ENCODE results near the gene CYP27B1. TPM values are rescaled to one million over a fixed set of nuclear protein-coding genes. Genes with fewer than 3 reads are reported as not detected.

CYP27B1 gene
- total RNA-seq, 4 donors from 2014 or later: 0.28 to 1.2 TPM; not detected in 2

- Histone ChIP-seq H3K4me3 (no peak overlapping the region), H3K27ac (no peak overlapping the region), H3K27me3 (no peaks in the 10 kb centered on the region), H3K4me1 (no peaks in the 10 kb centered on the region), H3K9me3 (no peaks in the 10 kb centered on the region), H3K36me3 (no peaks in the 10 kb centered on the region)
- intact Hi-C loops (cut with DNase I; ENCODE audit: low total_unique reads): no loop called here
- TF ChIP-seq CTCF (IDR thresholded peaks at IDR 0.05) (no peak), POLR2A (IDR thresholded peaks at IDR 0.05) (no peak)
- no peak for DNase-seq
These were observed 40.4 kb upstream of the CYP27B1 start for GRCh38 chr12:57807285-57807684.

- no peak for DNase-seq
- Histone ChIP-seq H3K4me1 (no peaks in the 10 kb centered on the region), H3K9me3 (no peaks in the 10 kb centered on the region), H3K27ac (no peak overlapping the region), H3K36me3 (no peaks in the 10 kb centered on the region), H3K4me3 (no peak overlapping the region), H3K27me3 (no peaks in the 10 kb centered on the region)
- no peak for TF ChIP-seq POLR2A (IDR thresholded peaks at IDR 0.05)
- no peak for TF ChIP-seq CTCF (IDR thresholded peaks at IDR 0.05)
- intact Hi-C loops (cut with DNase I; ENCODE audit: low total_unique reads): no loop called here
These were observed 39.8 kb upstream of the CYP27B1 start for GRCh38 chr12:57806677-57807076.

GRCh38 chr12:57803319-57803893 is 36.5 kb upstream of the CYP27B1 start:
- DNase-seq: peak in 1 of 2 donors; percentile 45
- intact Hi-C loops (cut with DNase I; ENCODE audit: low total_unique reads): no loop called here
- H3K27ac ChIP-seq: no peak overlapping the region

GRCh38 chr12:57802607-57803006 is 35.7 kb upstream of the CYP27B1 start:
- H3K27me3 ChIP-seq: no peaks in the 10 kb centered on the region
- no peaks in the 10 kb centered on the region for H3K9me3 ChIP-seq
- intact Hi-C loops (cut with DNase I; ENCODE audit: low total_unique reads): no loop called here
- no peaks in the 10 kb centered on the region for H3K4me1 ChIP-seq
- no peak for DNase-seq
- H3K36me3 ChIP-seq: no peaks in the 10 kb centered on the region
- no peak overlapping the region for H3K27ac ChIP-seq
- TF ChIP-seq CTCF (IDR thresholded peaks at IDR 0.05) (no peak), POLR2A (IDR thresholded peaks at IDR 0.05) (no peak)
- H3K4me3 ChIP-seq: no peak overlapping the region

More at GRCh38 chr12:57803319-57803893, 36.5 kb upstream of the CYP27B1 start:
- Histone ChIP-seq H3K9me3 (no peaks in the 10 kb centered on the region), H3K4me3 (no peak overlapping the region), H3K27me3 (no peaks in the 10 kb centered on the region), H3K36me3 (no peaks in the 10 kb centered on the region), H3K4me1 (no peaks in the 10 kb centered on the region)
- TF ChIP-seq CTCF (IDR thresholded peaks at IDR 0.05): peak; percentile 60 to 81 (median 78)
- TF ChIP-seq POLR2A (IDR thresholded peaks at IDR 0.05): no peak

- Histone ChIP-seq H3K4me3 (no peak overlapping the region), H3K27ac (no peak overlapping the region), H3K27me3 (no peaks in the 10 kb centered on the region), H3K4me1 (no peaks in the 10 kb centered on the region), H3K36me3 (no peaks in the 10 kb centered on the region), H3K9me3 (no peaks in the 10 kb centered on the region)
- intact Hi-C loops (cut with DNase I; ENCODE audit: low total_unique reads): no loop called here
- TF ChIP-seq POLR2A (IDR thresholded peaks at IDR 0.05) (no peak), CTCF (IDR thresholded peaks at IDR 0.05) (no peak)
- no peak for DNase-seq
These were observed 34.1 kb upstream of the CYP27B1 start for GRCh38 chr12:57800965-57801364.

All from uterus (tissue), 4 donors.